Activated T-cell treated with anti-CD3 and anti-CD28 coated beads, Interleukin-2, amount 50 U/mL, for 4 hours (primary cell): Measurements from ENCODE around the gene SIK3. TPM values are rescaled to one million over a fixed set of nuclear protein-coding genes. Genes with fewer than 3 reads are reported as not detected.

Experiments
- ATAC-seq, 2 donors: fragments of 200-7000 bp; cut with Tn5 transposase; one replicate each; pipeline ENCODE4 v1.10.0; 2021
- DNase-seq: peaks from one replicate; pipeline ENCODE4 v3.0.0-alpha.2; 2020
- H3K27me3 Mint-ChIP-seq: one replicate; pipeline ENCODE4 v1.8.0; 2021; ENCODE audit warnings: low read depth, mixed read lengths
- H3K36me3 Mint-ChIP-seq: one replicate; pipeline ENCODE4 v1.8.0; 2022; ENCODE audit warnings: mixed read lengths; ENCODE audit not compliant: insufficient read depth
- H3K4me1 Mint-ChIP-seq: one replicate; pipeline ENCODE4 v1.8.0; 2021; ENCODE audit warnings: low read depth, mixed read lengths
- H3K4me3 Mint-ChIP-seq: one replicate; pipeline ENCODE4 v1.8.0; 2021; ENCODE audit warnings: mild to moderate bottlenecking, moderate library complexity, mixed read lengths
- H3K9me3 Mint-ChIP-seq: one replicate; pipeline ENCODE4 v1.8.0; 2021; ENCODE audit warnings: mixed read lengths
- total RNA-seq, 3 donors: library from RNA; stranded (reverse); gene quantifications; one replicate each; pipeline ENCODE4 v1.2.1, GENCODE V29; 2021

SIK3 gene
- total RNA-seq, 3 donors from 2014 or later = 28.7 to 48.8 (median 36.5) TPM

- H3K27me3 Mint-ChIP-seq = no peaks in the 10 kb centered on the region
- ATAC-seq = no peak
- peaks cover 60% of the 10 kb centered on the region for H3K4me1 Mint-ChIP-seq
- H3K4me3 Mint-ChIP-seq = no peak overlapping the region
- H3K36me3 Mint-ChIP-seq = peaks cover 15% of the 10 kb centered on the region
- H3K9me3 Mint-ChIP-seq = no peaks in the 10 kb centered on the region
- DNase-seq = no peak
Measured at GRCh38 chr11:116976941-116977570, 121.2 kb downstream of the SIK3 start.

- Mint-ChIP-seq H3K4me1 (peaks cover 53% of the 10 kb centered on the region), H3K36me3 (peaks cover 15% of the 10 kb centered on the region), H3K27me3 (no peaks in the 10 kb centered on the region), H3K4me3 (no peak overlapping the region), H3K9me3 (no peaks in the 10 kb centered on the region)
- ATAC-seq (no peak), DNase-seq (no peak)
Measured at GRCh38 chr11:116975661-116976060, 122.6 kb downstream of the SIK3 start.

- H3K9me3 Mint-ChIP-seq = no peaks in the 10 kb centered on the region
Measured at GRCh38 chr11:116973270-116973669, 125.0 kb downstream of the SIK3 start.

GRCh38 chr11:116972691-116973090 lies 125.5 kb downstream of the SIK3 start:
- ATAC-seq = no peak
- no peaks in the 10 kb centered on the region for H3K9me3 Mint-ChIP-seq
- H3K27me3 Mint-ChIP-seq = no peaks in the 10 kb centered on the region
- no peak overlapping the region for H3K4me3 Mint-ChIP-seq
- H3K36me3 Mint-ChIP-seq = peaks cover 16% of the 10 kb centered on the region
- peaks cover 39% of the 10 kb centered on the region for H3K4me1 Mint-ChIP-seq
- no peak for DNase-seq

More at GRCh38 chr11:116973270-116973669, 125.0 kb downstream of the SIK3 start:
- Mint-ChIP-seq H3K4me1 (peaks cover 42% of the 10 kb centered on the region), H3K4me3 (no peak overlapping the region), H3K36me3 (peaks cover 15% of the 10 kb centered on the region), H3K27me3 (no peaks in the 10 kb centered on the region)
- ATAC-seq (no peak), DNase-seq (no peak)

- H3K36me3 Mint-ChIP-seq = peaks cover 14% of the 10 kb centered on the region
- no peak for DNase-seq
- peak in 1 of 2 donors; percentile 43 for ATAC-seq
Measured at GRCh38 chr11:116970485-116971292, 127.5 kb downstream of the SIK3 start.

GRCh38 chr11:116969694-116970093 lies 128.5 kb downstream of the SIK3 start:
- H3K27me3 Mint-ChIP-seq = no peaks in the 10 kb centered on the region
- H3K9me3 Mint-ChIP-seq = no peaks in the 10 kb centered on the region
- peaks cover 14% of the 10 kb centered on the region for H3K36me3 Mint-ChIP-seq
- ATAC-seq = no peak
- H3K4me1 Mint-ChIP-seq = peaks cover 34% of the 10 kb centered on the region
- no peak for DNase-seq
- no peak overlapping the region for H3K4me3 Mint-ChIP-seq

More at GRCh38 chr11:116970485-116971292, 127.5 kb downstream of the SIK3 start:
- Mint-ChIP-seq H3K4me1 (peaks cover 35% of the 10 kb centered on the region), H3K9me3 (no peaks in the 10 kb centered on the region), H3K4me3 (no peak overlapping the region), H3K27me3 (no peaks in the 10 kb centered on the region)

GRCh38 chr11:116964269-116964668 lies 134.0 kb downstream of the SIK3 start:
- Mint-ChIP-seq H3K4me3 (no peak overlapping the region), H3K36me3 (peaks cover 5% of the 10 kb centered on the region), H3K4me1 (peaks cover 27% of the 10 kb centered on the region), H3K27me3 (no peaks in the 10 kb centered on the region), H3K9me3 (no peaks in the 10 kb centered on the region)
- DNase-seq (no peak), ATAC-seq (no peak)

GRCh38 chr11:116963813-116964212 lies 134.4 kb downstream of the SIK3 start:
- no peak for DNase-seq
- H3K27me3 Mint-ChIP-seq = no peaks in the 10 kb centered on the region
- no peak for ATAC-seq
- no peak overlapping the region for H3K4me3 Mint-ChIP-seq
- peaks cover 6% of the 10 kb centered on the region for H3K36me3 Mint-ChIP-seq
- H3K4me1 Mint-ChIP-seq = peaks cover 29% of the 10 kb centered on the region
- no peaks in the 10 kb centered on the region for H3K9me3 Mint-ChIP-seq

GRCh38 chr11:116962108-116962507 lies 136.1 kb downstream of the SIK3 start:
- Mint-ChIP-seq H3K36me3 (peaks cover 7% of the 10 kb centered on the region), H3K27me3 (no peaks in the 10 kb centered on the region), H3K4me3 (no peak overlapping the region), H3K4me1 (peaks cover 40% of the 10 kb centered on the region), H3K9me3 (no peaks in the 10 kb centered on the region)
- no peak for ATAC-seq
- DNase-seq = no peak

GRCh38 chr11:116960930-116961329 lies 137.3 kb downstream of the SIK3 start:
- Mint-ChIP-seq H3K27me3 (no peaks in the 10 kb centered on the region), H3K4me3 (no peak overlapping the region)

GRCh38 chr11:116958246-116958645 lies 140.0 kb downstream of the SIK3 start:
- Mint-ChIP-seq H3K4me1 (peaks cover 65% of the 10 kb centered on the region), H3K4me3 (no peak overlapping the region), H3K27me3 (no peaks in the 10 kb centered on the region), H3K36me3 (peaks cover 17% of the 10 kb centered on the region), H3K9me3 (no peaks in the 10 kb centered on the region)
- DNase-seq (no peak), ATAC-seq (no peak)

More at GRCh38 chr11:116960930-116961329, 137.3 kb downstream of the SIK3 start:
- Mint-ChIP-seq H3K36me3 (peaks cover 13% of the 10 kb centered on the region), H3K9me3 (no peaks in the 10 kb centered on the region), H3K4me1 (peaks cover 50% of the 10 kb centered on the region)
- ATAC-seq = no peak
- DNase-seq = no peak

- Mint-ChIP-seq H3K4me1 (peaks cover 56% of the 10 kb centered on the region), H3K36me3 (peaks cover 20% of the 10 kb centered on the region), H3K4me3 (no peak overlapping the region), H3K27me3 (no peaks in the 10 kb centered on the region), H3K9me3 (no peaks in the 10 kb centered on the region)
- DNase-seq (no peak), ATAC-seq (no peak)
Measured at GRCh38 chr11:116955949-116956348, 142.3 kb downstream of the SIK3 start.

GRCh38 chr11:116955548-116955947 lies 142.7 kb downstream of the SIK3 start:
- no peaks in the 10 kb centered on the region for H3K9me3 Mint-ChIP-seq
- DNase-seq = no peak
- peaks cover 52% of the 10 kb centered on the region for H3K4me1 Mint-ChIP-seq
- no peak overlapping the region for H3K4me3 Mint-ChIP-seq
- no peak for ATAC-seq
- H3K36me3 Mint-ChIP-seq = peaks cover 24% of the 10 kb centered on the region
- no peaks in the 10 kb centered on the region for H3K27me3 Mint-ChIP-seq

- ATAC-seq (peak in 1 of 2 donors; percentile 56), DNase-seq (no peak)
- no peaks in the 10 kb centered on the region for H3K9me3 Mint-ChIP-seq
- no peaks in the 10 kb centered on the region for H3K27me3 Mint-ChIP-seq
- H3K4me1 Mint-ChIP-seq = peaks cover 54% of the 10 kb centered on the region
- peaks cover 35% of the 10 kb centered on the region for H3K36me3 Mint-ChIP-seq
- no peak overlapping the region for H3K4me3 Mint-ChIP-seq
Measured at GRCh38 chr11:116953530-116954285, 144.5 kb downstream of the SIK3 start.
